Osteoblast (primary cell): ENCODE data around the gene CLEC16A. TPM values are rescaled to one million over a fixed set of nuclear protein-coding genes. Genes with fewer than 3 reads are reported as not detected.

Experiments used
- DNase-seq: peaks from one replicate; pipeline ENCODE4 v3.0.0; 2011; ENCODE audit warnings: low spot score, mixed read lengths; ENCODE audit not compliant: insufficient read length; ENCODE audit errors: missing footprints
- H2AFZ ChIP-seq: 2 replicates; pipeline ENCODE4 v1.6.0; 2011; ENCODE audit warnings: mild to moderate bottlenecking, low read length
- H3K27ac ChIP-seq: 2 replicates; pipeline ENCODE4 v1.5.1; 2011; ENCODE audit warnings: mild to moderate bottlenecking, low read depth, low read length, moderate library complexity
- H3K27me3 ChIP-seq: 2 replicates; pipeline ENCODE4 v1.6.0; 2012; ENCODE audit warnings: mild to moderate bottlenecking, control low read depth, inconsistent platforms, low read length, moderate library complexity; ENCODE audit not compliant: insufficient read depth
- H3K36me3 ChIP-seq: 2 replicates; pipeline ENCODE4 v1.5.1; 2011; ENCODE audit warnings: mild to moderate bottlenecking, low read length, control low read depth, moderate library complexity; ENCODE audit not compliant: insufficient read depth
- H3K4me1 ChIP-seq: 2 replicates; pipeline ENCODE4 v1.5.1; 2011; ENCODE audit warnings: mild to moderate bottlenecking, low read length, control low read depth, moderate library complexity; ENCODE audit not compliant: insufficient read depth
- H3K4me2 ChIP-seq: 2 replicates; pipeline ENCODE4 v1.6.0; 2011; ENCODE audit warnings: mild to moderate bottlenecking, low read length; ENCODE audit not compliant: insufficient read depth
- H3K4me3 ChIP-seq: fragments of 200-600 bp; sonication (generic); 3 replicates; pipeline ENCODE4 v1.5.1; 2012; ENCODE audit warnings: mild to moderate bottlenecking, low read length, inconsistent platforms; ENCODE audit not compliant: insufficient read depth
- H3K79me2 ChIP-seq: 2 replicates; pipeline ENCODE4 v1.6.0; 2012; ENCODE audit warnings: mild to moderate bottlenecking, low read length, control low read depth, inconsistent platforms; ENCODE audit not compliant: insufficient read depth
- H3K9me3 ChIP-seq: 2 replicates; pipeline ENCODE4 v1.5.1; 2011; ENCODE audit warnings: low read depth, low read length, control low read depth
- H4K20me1 ChIP-seq: 2 replicates; pipeline ENCODE4 v1.6.0; 2012; ENCODE audit warnings: mild to moderate bottlenecking, low read length, control low read depth; ENCODE audit not compliant: insufficient read depth
- CTCF ChIP-seq: IDR thresholded peaks from 2 replicates; pipeline ENCODE4 v1.5.1; 2011; ENCODE audit warnings: mild to moderate bottlenecking, low read depth, low read length, moderate library complexity; ENCODE audit errors: extremely low read depth
- total RNA-seq: library from RNA; depleted of rRNA; stranded (reverse); fragments of >200 nt; gene quantifications from 2 replicates; pipeline ENCODE4 v1.2.3, GENCODE V29; 2012

The CLEC16A gene
- total RNA-seq, 1 donor: 25.7 TPM

- Histone ChIP-seq H3K79me2 (no peaks in the 10 kb centered on the region), H3K4me1 (peaks cover 28% of the 10 kb centered on the region), H3K27ac (peak overlapping the region; percentile 75), H4K20me1 (no peaks in the 10 kb centered on the region), H3K9me3 (no peaks in the 10 kb centered on the region), H3K4me3 (peak overlapping the region; percentile 36), H2AFZ (peak overlapping the region; percentile 49), H3K36me3 (peaks cover 23% of the 10 kb centered on the region), H3K4me2 (peak overlapping the region; percentile 68), H3K27me3 (no peaks in the 10 kb centered on the region)
- no peak for TF ChIP-seq CTCF
- DNase-seq: no peak
Observed at GRCh38 chr16:11056090-11056992, 112.0 kb downstream of the CLEC16A start.

GRCh38 chr16:11056993-11057649 lies 112.8 kb downstream of the CLEC16A start:
- Histone ChIP-seq H3K79me2 (no peaks in the 10 kb centered on the region), H3K4me2 (peak overlapping the region; percentile 68), H3K4me3 (peak overlapping the region; percentile 36), H3K36me3 (peaks cover 22% of the 10 kb centered on the region), H3K27ac (peak overlapping the region; percentile 75), H4K20me1 (no peaks in the 10 kb centered on the region), H3K9me3 (no peaks in the 10 kb centered on the region), H2AFZ (no peak overlapping the region), H3K27me3 (no peaks in the 10 kb centered on the region), H3K4me1 (peaks cover 28% of the 10 kb centered on the region)
- DNase-seq: no peak
- TF ChIP-seq CTCF: no peak

GRCh38 chr16:11057711-11058345 lies 113.5 kb downstream of the CLEC16A start:
- H3K4me2 ChIP-seq: no peak overlapping the region
- peaks cover 20% of the 10 kb centered on the region for H3K36me3 ChIP-seq
- no peaks in the 10 kb centered on the region for H3K79me2 ChIP-seq
- TF ChIP-seq CTCF: no peak
- peaks cover 28% of the 10 kb centered on the region for H3K4me1 ChIP-seq
- H2AFZ ChIP-seq: no peak overlapping the region
- DNase-seq: no peak
- H3K9me3 ChIP-seq: no peaks in the 10 kb centered on the region
- no peaks in the 10 kb centered on the region for H3K27me3 ChIP-seq
- no peak overlapping the region for H3K27ac ChIP-seq
- H3K4me3 ChIP-seq: no peak overlapping the region
- no peaks in the 10 kb centered on the region for H4K20me1 ChIP-seq
